Activated naive CD8-positive, alpha-beta T cell treated with anti-CD3 and anti-CD28 coated beads, Interleukin-2, amount 50 U/mL, for 24 hours (primary cell): ENCODE data around the gene TOE1.
A peak's percentile ranks its signal among the peaks of the same experiment; 100 is the strongest.

ENCODE experiments used
- ATAC-seq: fragments of 150-1000 bp; cut with Tn5 transposase; one replicate; pipeline ENCODE4 v1.10.0; 2021
- DNase-seq: peaks from one replicate; pipeline ENCODE4 v3.0.0; 2021
- H3K27ac Mint-ChIP-seq: one replicate; pipeline ENCODE4 v1.8.0; 2021; ENCODE audit warnings: mild to moderate bottlenecking, mixed read lengths
- H3K27me3 Mint-ChIP-seq: one replicate; pipeline ENCODE4 v1.8.0; 2021; ENCODE audit warnings: mixed read lengths
- H3K36me3 Mint-ChIP-seq: one replicate; pipeline ENCODE4 v1.8.0; 2021; ENCODE audit warnings: low read depth, mixed read lengths
- H3K4me1 Mint-ChIP-seq: one replicate; pipeline ENCODE4 v1.8.0; 2021; ENCODE audit warnings: mixed read lengths
- H3K4me3 Mint-ChIP-seq: one replicate; pipeline ENCODE4 v1.8.0; 2021; ENCODE audit warnings: mild to moderate bottlenecking, moderate library complexity, mixed read lengths
- H3K9me3 Mint-ChIP-seq: one replicate; pipeline ENCODE4 v1.8.0; 2021; ENCODE audit warnings: mixed read lengths

The TOE1 gene

GRCh38 chr1:45314266-45314665 lies 25.7 kb upstream of the TOE1 start:
- H3K36me3 Mint-ChIP-seq = peaks cover 2% of the 10 kb centered on the region

GRCh38 chr1:45317166-45317565 lies 22.8 kb upstream of the TOE1 start:
- H3K4me3 Mint-ChIP-seq = no peak overlapping the region

More at GRCh38 chr1:45314266-45314665, 25.7 kb upstream of the TOE1 start:
- no peaks in the 10 kb centered on the region for H3K27me3 Mint-ChIP-seq
- no peak overlapping the region for H3K27ac Mint-ChIP-seq
- DNase-seq (no peak), ATAC-seq (no peak)
- no peaks in the 10 kb centered on the region for H3K9me3 Mint-ChIP-seq
- H3K4me3 Mint-ChIP-seq = no peak overlapping the region
- no peaks in the 10 kb centered on the region for H3K4me1 Mint-ChIP-seq

GRCh38 chr1:45319761-45320160 lies 20.2 kb upstream of the TOE1 start:
- Mint-ChIP-seq H3K4me1 (no peaks in the 10 kb centered on the region), H3K4me3 (no peak overlapping the region), H3K36me3 (peaks cover 2% of the 10 kb centered on the region), H3K27ac (no peak overlapping the region), H3K9me3 (no peaks in the 10 kb centered on the region), H3K27me3 (no peaks in the 10 kb centered on the region)
- DNase-seq = no peak
- ATAC-seq = no peak

More at GRCh38 chr1:45317166-45317565, 22.8 kb upstream of the TOE1 start:
- ATAC-seq (no peak), DNase-seq (no peak)
- Mint-ChIP-seq H3K9me3 (no peaks in the 10 kb centered on the region), H3K27me3 (no peaks in the 10 kb centered on the region), H3K4me1 (no peaks in the 10 kb centered on the region), H3K36me3 (peaks cover 2% of the 10 kb centered on the region), H3K27ac (no peak overlapping the region)

- Mint-ChIP-seq H3K36me3 (no peaks in the 10 kb centered on the region), H3K9me3 (no peaks in the 10 kb centered on the region), H3K27ac (no peak overlapping the region), H3K4me3 (no peak overlapping the region), H3K4me1 (peaks cover 5% of the 10 kb centered on the region), H3K27me3 (no peaks in the 10 kb centered on the region)
- ATAC-seq = no peak
- DNase-seq = no peak
Observed at GRCh38 chr1:45321444-45321843, 18.5 kb upstream of the TOE1 start.

- peaks cover 7% of the 10 kb centered on the region for H3K4me1 Mint-ChIP-seq
- H3K27me3 Mint-ChIP-seq = no peaks in the 10 kb centered on the region
- no peaks in the 10 kb centered on the region for H3K36me3 Mint-ChIP-seq
- no peak for ATAC-seq
- H3K9me3 Mint-ChIP-seq = no peaks in the 10 kb centered on the region
- no peak overlapping the region for H3K4me3 Mint-ChIP-seq
- no peak for DNase-seq
- no peak overlapping the region for H3K27ac Mint-ChIP-seq
Observed at GRCh38 chr1:45322486-45323040, 17.4 kb upstream of the TOE1 start.

- H3K4me1 Mint-ChIP-seq = peaks cover 26% of the 10 kb centered on the region
- peaks cover 20% of the 10 kb centered on the region for H3K36me3 Mint-ChIP-seq
- ATAC-seq (no peak), DNase-seq (no peak)
- no peaks in the 10 kb centered on the region for H3K9me3 Mint-ChIP-seq
- H3K27me3 Mint-ChIP-seq = no peaks in the 10 kb centered on the region
- peak overlapping the region; percentile 88 for H3K27ac Mint-ChIP-seq
- H3K4me3 Mint-ChIP-seq = peak overlapping the region; percentile 85
Observed at GRCh38 chr1:45325851-45326506, 14.0 kb upstream of the TOE1 start.

GRCh38 chr1:45326627-45327623 lies 13.0 kb upstream of the TOE1 start, which contains the start of gene HPDL:
Gene HPDL, plus strand, starts transcription at chr1:45326895. Its CDS starts 254 bp downstream, at chr1:45327149.
- H3K27me3 Mint-ChIP-seq = no peaks in the 10 kb centered on the region
- DNase-seq = peak; percentile 84
- H3K4me1 Mint-ChIP-seq = peaks cover 26% of the 10 kb centered on the region
- H3K4me3 Mint-ChIP-seq = peak within 1 kb of the TSS; percentile 85
- peaks cover 20% of the 10 kb centered on the region for H3K36me3 Mint-ChIP-seq
- H3K9me3 Mint-ChIP-seq = no peaks in the 10 kb centered on the region
- H3K27ac Mint-ChIP-seq = peak within 1 kb of the TSS; percentile 88
- ATAC-seq = peak; percentile 85

- Mint-ChIP-seq H3K36me3 (peaks cover 22% of the 10 kb centered on the region), H3K4me3 (peak overlapping the region; percentile 85), H3K27ac (peak overlapping the region; percentile 75), H3K4me1 (peaks cover 26% of the 10 kb centered on the region), H3K9me3 (no peaks in the 10 kb centered on the region), H3K27me3 (no peaks in the 10 kb centered on the region)
- no peak for DNase-seq
- ATAC-seq = peak; percentile 31
Observed at GRCh38 chr1:45327644-45328515, 12.1 kb upstream of the TOE1 start.

GRCh38 chr1:45328680-45329079 lies 11.3 kb upstream of the TOE1 start:
- H3K4me1 Mint-ChIP-seq = peaks cover 26% of the 10 kb centered on the region
- no peak for ATAC-seq
- no peak for DNase-seq
- peak overlapping the region; percentile 76 for H3K27ac Mint-ChIP-seq
- peaks cover 22% of the 10 kb centered on the region for H3K36me3 Mint-ChIP-seq
- no peaks in the 10 kb centered on the region for H3K9me3 Mint-ChIP-seq
- H3K27me3 Mint-ChIP-seq = no peaks in the 10 kb centered on the region
- H3K4me3 Mint-ChIP-seq = peak overlapping the region; percentile 85

GRCh38 chr1:45329445-45329844 lies 10.5 kb upstream of the TOE1 start:
- H3K27me3 Mint-ChIP-seq = no peaks in the 10 kb centered on the region
- H3K9me3 Mint-ChIP-seq = no peaks in the 10 kb centered on the region

GRCh38 chr1:45331436-45332345 lies 8.3 kb upstream of the TOE1 start:
- Mint-ChIP-seq H3K36me3 (peaks cover 22% of the 10 kb centered on the region), H3K27me3 (no peaks in the 10 kb centered on the region), H3K9me3 (no peaks in the 10 kb centered on the region), H3K4me3 (no peak overlapping the region), H3K27ac (no peak overlapping the region), H3K4me1 (peaks cover 27% of the 10 kb centered on the region)
- no peak for DNase-seq
- no peak for ATAC-seq

More at GRCh38 chr1:45329445-45329844, 10.5 kb upstream of the TOE1 start:
- DNase-seq = no peak
- no peak for ATAC-seq
- Mint-ChIP-seq H3K27ac (peak overlapping the region; percentile 32), H3K4me1 (peaks cover 29% of the 10 kb centered on the region), H3K36me3 (peaks cover 22% of the 10 kb centered on the region), H3K4me3 (peak overlapping the region; percentile 85)

GRCh38 chr1:45332346-45332720 lies 7.6 kb upstream of the TOE1 start:
- peaks cover 27% of the 10 kb centered on the region for H3K4me1 Mint-ChIP-seq
- ATAC-seq (no peak), DNase-seq (no peak)
- no peak overlapping the region for H3K4me3 Mint-ChIP-seq
- H3K27me3 Mint-ChIP-seq = no peaks in the 10 kb centered on the region
- H3K27ac Mint-ChIP-seq = no peak overlapping the region
- H3K36me3 Mint-ChIP-seq = peaks cover 22% of the 10 kb centered on the region
- no peaks in the 10 kb centered on the region for H3K9me3 Mint-ChIP-seq
